Natural killer cell (primary cell): Measurements from ENCODE around the gene COQ9. TPM values are rescaled to one million over a fixed set of nuclear protein-coding genes. Genes with fewer than 3 reads are reported as not detected.

Experiments
- ATAC-seq, 3 donors: fragments of 150-1000 bp in 2 of 3; fragments of 200-7000 bp in 1 of 3; cut with Tn5 transposase; 1 replicate in 1 of 3; 2 replicates in 2 of 3; pipeline ENCODE4 v1.10.0; 2021; ENCODE audit warnings: mild to moderate bottlenecking in 2 of 3, moderate library complexity in 2 of 3
- DNase-seq, 2 donors: peaks; one replicate each; pipeline versions ENCODE4 v3.0.0 to v3.0.0-alpha.2; 2013 to 2021; ENCODE audit warnings: mixed read lengths in 1 of 2
- H3K27ac ChIP-seq: one replicate; pipeline ENCODE4 v1.5.1; 2013; ENCODE audit warnings: mild to moderate bottlenecking, low read length
- H3K27me3 ChIP-seq: one replicate; pipeline ENCODE4 v1.6.1; 2013; ENCODE audit warnings: low read length; ENCODE audit not compliant: control insufficient read depth, insufficient read depth
- H3K36me3 ChIP-seq: one replicate; pipeline ENCODE4 v1.6.1; 2013; ENCODE audit warnings: low read length; ENCODE audit not compliant: control insufficient read depth, insufficient read depth
- H3K4me1 ChIP-seq: one replicate; pipeline ENCODE4 v1.6.1; 2013; ENCODE audit warnings: low read length; ENCODE audit not compliant: control insufficient read depth, insufficient read depth
- H3K4me3 ChIP-seq: one replicate; pipeline ENCODE4 v1.5.1; 2013; ENCODE audit warnings: low read length
- H3K9me3 ChIP-seq: one replicate; pipeline ENCODE4 v1.6.1; 2013; ENCODE audit warnings: low read length; ENCODE audit not compliant: control insufficient read depth, insufficient read depth
- H3K27ac Mint-ChIP-seq, 2 donors: one replicate each; pipeline ENCODE4 v1.8.0; 2022; ENCODE audit warnings: mild to moderate bottlenecking in 2 of 2, mixed read lengths in 2 of 2, moderate library complexity in 1 of 2
- H3K27me3 Mint-ChIP-seq, 2 donors: one replicate each; pipeline ENCODE4 v1.8.0; 2022; ENCODE audit warnings: low read depth in 2 of 2, mixed read lengths in 2 of 2
- H3K36me3 Mint-ChIP-seq: one replicate; pipeline ENCODE4 v1.8.0; 2022; ENCODE audit warnings: mixed read lengths
- H3K4me1 Mint-ChIP-seq, 2 donors: one replicate each; pipeline ENCODE4 v1.8.0; 2022; ENCODE audit warnings: mixed read lengths in 2 of 2
- H3K4me3 Mint-ChIP-seq: one replicate; pipeline ENCODE4 v1.8.0; 2022; ENCODE audit warnings: mild to moderate bottlenecking, moderate library complexity, mixed read lengths
- H3K9me3 Mint-ChIP-seq, 2 donors: one replicate each; pipeline ENCODE4 v1.8.0; 2022; ENCODE audit warnings: mixed read lengths in 2 of 2
- WGBS: methylation state at CpG from one replicate; pipeline ENCODE4 v1.1.7; 2013; ENCODE audit warnings: missing lambda C conversion rate; ENCODE audit not compliant: insufficient coverage; 5-methylcytosine and 5-hydroxymethylcytosine counted together
- intact Hi-C: fragments of 100-400 bp; cut with micrococcal nuclease; formaldehyde crosslinking; loops from one replicate; pipeline ENCODE4 v1.14.2; 2022
- total RNA-seq, 4 donors: library from RNA; stranded (reverse); fragments of 120-200 nt in 1 of 4; gene quantifications; one replicate each; pipeline versions ENCODE4 v1.2.3 to v1.2.4, GENCODE V29; 2013 to 2022
- TF ChIP-seq, protein P1 (sequence below): fragments of 200-600 bp; IDR thresholded peaks from one replicate; pipeline ENCODE4 v1.8.0; 2022; ENCODE audit warnings: antibody characterized with exemption

The COQ9 gene
- total RNA-seq, 3 donors from 2014 or later (not counting 1 experiment from before 2014, with no cell fraction given) = 16.9 to 30.2 (median 18.3) TPM

DNA sequence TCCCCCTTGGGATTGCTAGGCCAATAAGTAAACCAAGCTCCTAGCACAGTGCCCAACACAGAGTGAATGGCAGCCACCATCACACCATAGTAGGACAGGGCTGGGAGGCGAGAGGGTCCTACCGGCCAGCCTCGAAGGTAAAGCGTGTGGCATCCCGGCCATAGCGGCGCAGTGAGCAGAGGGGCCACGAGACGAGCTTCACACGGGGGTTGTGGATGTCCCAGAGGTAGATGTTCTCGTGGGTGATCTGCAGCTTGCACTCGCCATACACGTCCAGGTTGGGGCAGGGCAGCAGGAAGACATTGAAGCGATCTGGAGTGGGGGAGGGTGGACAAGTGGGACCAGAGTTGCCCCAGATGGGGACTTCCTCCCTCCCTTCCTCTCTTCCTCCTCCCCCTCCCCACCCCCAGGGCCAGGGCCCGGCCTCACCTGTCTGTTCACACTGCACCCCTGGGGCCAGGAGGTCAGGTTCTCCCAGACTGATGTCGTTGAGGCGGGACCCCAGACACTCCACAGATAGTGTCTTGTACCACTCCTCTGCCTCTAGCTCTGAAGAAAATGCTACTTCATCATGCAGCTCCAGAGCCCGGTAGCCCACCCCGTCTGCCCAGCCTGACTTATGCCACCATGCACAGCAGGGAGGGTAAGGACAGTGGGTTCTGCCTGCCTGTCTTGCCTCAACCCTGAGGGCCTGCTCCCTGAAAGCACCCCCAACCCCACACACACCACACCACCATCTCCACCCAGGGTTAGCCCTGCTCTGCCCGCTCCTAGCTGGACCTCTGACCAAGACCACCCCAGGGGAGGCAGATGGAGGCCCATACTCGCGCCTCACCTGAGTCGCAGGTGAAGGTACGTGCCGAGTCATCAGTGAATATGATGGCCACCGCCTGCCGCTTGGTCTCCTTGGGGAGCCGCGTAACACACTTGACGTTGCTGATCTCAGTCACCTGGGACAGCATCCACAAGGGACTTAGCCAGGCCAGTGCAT, 27.7 kb downstream of the COQ9 start:
- ATAC-seq (no peak), DNase-seq (no peak)
- H3K4me1 ChIP-seq = peaks cover 34% of the 10 kb centered on the region
- TF ChIP-seq, protein P1, sequence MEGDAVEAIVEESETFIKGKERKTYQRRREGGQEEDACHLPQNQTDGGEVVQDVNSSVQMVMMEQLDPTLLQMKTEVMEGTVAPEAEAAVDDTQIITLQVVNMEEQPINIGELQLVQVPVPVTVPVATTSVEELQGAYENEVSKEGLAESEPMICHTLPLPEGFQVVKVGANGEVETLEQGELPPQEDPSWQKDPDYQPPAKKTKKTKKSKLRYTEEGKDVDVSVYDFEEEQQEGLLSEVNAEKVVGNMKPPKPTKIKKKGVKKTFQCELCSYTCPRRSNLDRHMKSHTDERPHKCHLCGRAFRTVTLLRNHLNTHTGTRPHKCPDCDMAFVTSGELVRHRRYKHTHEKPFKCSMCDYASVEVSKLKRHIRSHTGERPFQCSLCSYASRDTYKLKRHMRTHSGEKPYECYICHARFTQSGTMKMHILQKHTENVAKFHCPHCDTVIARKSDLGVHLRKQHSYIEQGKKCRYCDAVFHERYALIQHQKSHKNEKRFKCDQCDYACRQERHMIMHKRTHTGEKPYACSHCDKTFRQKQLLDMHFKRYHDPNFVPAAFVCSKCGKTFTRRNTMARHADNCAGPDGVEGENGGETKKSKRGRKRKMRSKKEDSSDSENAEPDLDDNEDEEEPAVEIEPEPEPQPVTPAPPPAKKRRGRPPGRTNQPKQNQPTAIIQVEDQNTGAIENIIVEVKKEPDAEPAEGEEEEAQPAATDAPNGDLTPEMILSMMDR = no peak
- H3K9me3 Mint-ChIP-seq = no peaks in the 10 kb centered on the region
- H3K36me3 Mint-ChIP-seq = no peaks in the 10 kb centered on the region
- WGBS = 79% methylated on average over 28 of the region's 30 CpGs
- H3K4me1 Mint-ChIP-seq = peaks cover 19 to 29% of the 10 kb centered on the region in 2 donors
- no peak overlapping the region for H3K27ac Mint-ChIP-seq
- peaks cover 19% of the 10 kb centered on the region for H3K36me3 ChIP-seq
- H3K27ac ChIP-seq = no peak overlapping the region
- H3K9me3 ChIP-seq = no peaks in the 10 kb centered on the region
- intact Hi-C loops = loop anchor here (2.0 to 5.0 kb wide), 2 partner anchors 42 to 50 kb away; no protein-coding TSS in a partner anchor
- no peak overlapping the region for H3K4me3 Mint-ChIP-seq
- no peak overlapping the region for H3K4me3 ChIP-seq
- no peaks in the 10 kb centered on the region for H3K27me3 ChIP-seq
- H3K27me3 Mint-ChIP-seq = no peaks in the 10 kb centered on the region

GRCh38 chr16:57475711-57476339, 28.5 kb downstream of the COQ9 start:
- no peak overlapping the region for H3K27ac ChIP-seq
- H3K4me1 ChIP-seq = peaks cover 34% of the 10 kb centered on the region
- Mint-ChIP-seq H3K9me3 (no peaks in the 10 kb centered on the region), H3K27ac (peak overlapping the region in 1 of 2 donors; percentile 14), H3K36me3 (no peaks in the 10 kb centered on the region), H3K27me3 (no peaks in the 10 kb centered on the region), H3K4me3 (no peak overlapping the region), H3K4me1 (peaks cover 19 to 35% of the 10 kb centered on the region in 2 donors)
- peak; percentile 92 to 98 (median 93) for ATAC-seq
- H3K36me3 ChIP-seq = peaks cover 10% of the 10 kb centered on the region
- H3K4me3 ChIP-seq = no peak overlapping the region
- H3K9me3 ChIP-seq = no peaks in the 10 kb centered on the region
- peak; percentile 71 to 84 for DNase-seq
- WGBS = 3% methylated on average over 12 of the region's 12 CpGs
- intact Hi-C loops = loop anchor here (2.0 to 5.0 kb wide), 2 partner anchors 41 to 51 kb away; no protein-coding TSS in a partner anchor
- TF ChIP-seq, protein P1 = peak; percentile 75
- H3K27me3 ChIP-seq = no peaks in the 10 kb centered on the region

DNA sequence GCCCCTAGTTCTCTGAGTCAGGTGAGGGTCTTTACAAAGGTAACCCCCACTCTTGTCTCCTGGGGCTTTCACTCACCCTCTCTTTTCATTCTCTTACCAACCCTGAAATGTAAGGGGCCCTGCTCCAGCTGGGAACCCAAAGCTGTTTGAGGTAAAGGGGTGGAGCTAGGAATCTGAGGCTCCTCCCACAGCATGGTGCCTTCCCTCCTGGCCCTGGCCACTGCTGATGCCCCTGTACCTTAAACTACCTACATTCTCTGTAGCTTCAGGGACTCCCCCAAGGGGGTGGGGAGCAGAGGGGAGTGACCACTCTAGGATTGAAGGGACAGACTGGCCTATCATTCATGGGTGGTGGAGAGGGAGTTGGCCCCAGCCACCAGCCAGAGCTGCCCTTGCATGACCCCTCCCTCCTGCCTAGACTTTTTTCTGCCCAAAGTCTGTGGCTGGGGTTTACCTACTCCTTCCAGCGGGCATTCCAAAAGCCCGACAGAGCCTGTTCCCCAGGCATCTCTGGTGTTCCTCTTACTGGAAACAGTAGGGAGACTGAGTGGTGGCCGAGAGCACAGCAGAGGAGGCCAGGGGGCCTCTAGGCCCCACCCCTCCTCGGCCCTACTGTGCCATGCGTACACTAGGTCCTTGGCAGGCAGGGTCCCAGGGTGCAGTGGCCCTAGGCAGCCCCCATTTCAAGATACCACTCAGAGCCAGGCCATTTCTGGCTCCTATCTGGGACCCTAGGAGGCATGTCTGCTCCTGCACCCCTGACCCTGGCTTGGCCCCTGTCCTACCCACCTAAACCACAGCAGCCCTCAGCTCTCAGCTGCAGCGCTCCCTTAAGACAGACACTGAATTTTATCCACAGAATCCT, 29.5 kb downstream of the COQ9 start:
- H3K36me3 Mint-ChIP-seq = no peaks in the 10 kb centered on the region
- H3K4me3 Mint-ChIP-seq = no peak overlapping the region
- H3K27me3 Mint-ChIP-seq = no peaks in the 10 kb centered on the region
- no peaks in the 10 kb centered on the region for H3K9me3 ChIP-seq
- H3K4me3 ChIP-seq = no peak overlapping the region
- DNase-seq (no peak), ATAC-seq (no peak)
- peaks cover 19 to 35% of the 10 kb centered on the region in 2 donors for H3K4me1 Mint-ChIP-seq
- TF ChIP-seq, protein P1 = no peak
- H3K4me1 ChIP-seq = peaks cover 34% of the 10 kb centered on the region
- peaks cover 4% of the 10 kb centered on the region for H3K36me3 ChIP-seq
- H3K9me3 Mint-ChIP-seq = no peaks in the 10 kb centered on the region
- H3K27ac Mint-ChIP-seq = no peak overlapping the region
- H3K27ac ChIP-seq = no peak overlapping the region
- no peaks in the 10 kb centered on the region for H3K27me3 ChIP-seq
- intact Hi-C loops = loop anchor here (5.0 kb wide), 1 partner anchor 41 kb away; no protein-coding TSS in a partner anchor
- whole genome bisulfite sequencing = 94% methylated on average over 6 of the region's 6 CpGs
